OCI-LY3 (cell line): ENCODE measurements around the gene PCNX2.

Source experiments
- CTCF ChIP-seq: fragments of 200-600, 300-600 bp; sonication (generic); IDR thresholded peaks from 2 replicates; pipeline ENCODE4 v1.5.1; 2014; ENCODE audit warnings: antibody characterized with exemption, low read length, low read depth
- EZH2phosphoT487 ChIP-seq: fragments of 200-600 bp; shearing (Covaris generic); IDR thresholded peaks from 2 replicates; pipeline ENCODE4 v1.6.1; 2018; ENCODE audit warnings: antibody characterized with exemption, mixed run types, low read depth

- no peak for TF ChIP-seq CTCF
- no peak for TF ChIP-seq EZH2phosphoT487
These were observed 327.1 kb downstream of the PCNX2 start for GRCh38 chr1:232968391-232968790.
